ENCODE measurements around the gene INSYN2B.

DNA sequence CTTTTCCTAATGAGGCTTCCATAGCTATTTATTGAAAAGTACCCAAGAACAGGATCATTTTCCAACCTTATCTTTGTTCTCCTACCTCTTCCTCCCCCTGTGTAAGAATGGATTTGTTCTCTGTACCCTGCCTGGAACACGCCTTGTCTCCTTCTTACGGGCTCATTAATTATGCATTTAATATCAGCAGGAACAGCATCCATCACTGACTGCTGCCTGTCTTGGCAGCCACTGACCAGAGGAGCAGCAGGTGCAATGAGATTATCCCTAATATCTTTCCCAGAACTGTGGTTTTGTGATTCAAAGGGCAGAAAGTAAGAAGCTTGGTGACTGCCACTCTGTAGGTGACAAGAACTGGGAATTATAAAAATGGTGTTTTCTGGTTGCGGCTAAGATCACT, 19.3 kb upstream of the INSYN2B start:
- TF ChIP-seq, protein P1, sequence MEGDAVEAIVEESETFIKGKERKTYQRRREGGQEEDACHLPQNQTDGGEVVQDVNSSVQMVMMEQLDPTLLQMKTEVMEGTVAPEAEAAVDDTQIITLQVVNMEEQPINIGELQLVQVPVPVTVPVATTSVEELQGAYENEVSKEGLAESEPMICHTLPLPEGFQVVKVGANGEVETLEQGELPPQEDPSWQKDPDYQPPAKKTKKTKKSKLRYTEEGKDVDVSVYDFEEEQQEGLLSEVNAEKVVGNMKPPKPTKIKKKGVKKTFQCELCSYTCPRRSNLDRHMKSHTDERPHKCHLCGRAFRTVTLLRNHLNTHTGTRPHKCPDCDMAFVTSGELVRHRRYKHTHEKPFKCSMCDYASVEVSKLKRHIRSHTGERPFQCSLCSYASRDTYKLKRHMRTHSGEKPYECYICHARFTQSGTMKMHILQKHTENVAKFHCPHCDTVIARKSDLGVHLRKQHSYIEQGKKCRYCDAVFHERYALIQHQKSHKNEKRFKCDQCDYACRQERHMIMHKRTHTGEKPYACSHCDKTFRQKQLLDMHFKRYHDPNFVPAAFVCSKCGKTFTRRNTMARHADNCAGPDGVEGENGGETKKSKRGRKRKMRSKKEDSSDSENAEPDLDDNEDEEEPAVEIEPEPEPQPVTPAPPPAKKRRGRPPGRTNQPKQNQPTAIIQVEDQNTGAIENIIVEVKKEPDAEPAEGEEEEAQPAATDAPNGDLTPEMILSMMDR (IDR thresholded peaks at IDR 0.05; ENCODE audit: insufficient read depth, low read length, poor library complexity, severe bottlenecking), result no peak
- no peak for TF ChIP-seq EZH2phosphoT487 (conservative IDR thresholded peaks at IDR 0.05; ENCODE audit: low read length)
